Umbilical cord (tissue), 2 donors: ENCODE results near the gene ARNT2. TPM values are rescaled to one million over a fixed set of nuclear protein-coding genes. Genes with fewer than 3 reads are reported as not detected.
A peak's percentile ranks its signal among the peaks of the same experiment; 100 is the strongest.

ENCODE experiments used
- DNase-seq: peaks from one replicate; pipeline ENCODE4 v3.0.0-alpha.2; 2015; ENCODE audit warnings: low spot score
- total RNA-seq: library from RNA; depleted of rRNA; stranded (reverse); fragments of >200 nt; gene quantifications from one replicate; pipeline ENCODE4 v1.2.3, GENCODE V29; 2014; ENCODE audit warnings: low replicate concordance; ENCODE audit not compliant: insufficient read depth

The ARNT2 gene
- total RNA-seq, 1 donor from 2014 or later = 5.3 TPM

GRCh38 chr15:80594091-80594889 lies 190.1 kb downstream of the ARNT2 start:
- no peak for DNase-seq

DNA sequence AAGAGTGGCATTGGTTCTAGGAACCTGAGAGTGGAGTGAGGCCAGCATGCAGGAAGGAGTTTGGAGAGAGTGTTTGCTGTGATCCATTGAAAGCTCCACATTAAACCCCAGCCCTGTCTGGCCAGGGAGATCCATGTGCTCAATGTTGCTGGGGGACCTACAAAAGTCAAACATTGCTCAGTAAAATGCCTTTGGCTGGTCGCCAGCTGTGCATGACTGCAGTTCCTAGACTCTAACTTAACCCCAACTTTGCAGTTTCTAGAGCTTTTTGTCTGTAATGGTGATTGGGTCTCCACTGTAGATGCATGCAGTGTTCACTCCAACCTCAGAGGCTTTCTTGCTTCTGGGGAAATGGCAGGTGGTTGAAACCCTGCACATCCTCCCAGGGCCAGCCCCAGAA lies 191.2 kb downstream of the ARNT2 start:
- no peak for DNase-seq

DNA sequence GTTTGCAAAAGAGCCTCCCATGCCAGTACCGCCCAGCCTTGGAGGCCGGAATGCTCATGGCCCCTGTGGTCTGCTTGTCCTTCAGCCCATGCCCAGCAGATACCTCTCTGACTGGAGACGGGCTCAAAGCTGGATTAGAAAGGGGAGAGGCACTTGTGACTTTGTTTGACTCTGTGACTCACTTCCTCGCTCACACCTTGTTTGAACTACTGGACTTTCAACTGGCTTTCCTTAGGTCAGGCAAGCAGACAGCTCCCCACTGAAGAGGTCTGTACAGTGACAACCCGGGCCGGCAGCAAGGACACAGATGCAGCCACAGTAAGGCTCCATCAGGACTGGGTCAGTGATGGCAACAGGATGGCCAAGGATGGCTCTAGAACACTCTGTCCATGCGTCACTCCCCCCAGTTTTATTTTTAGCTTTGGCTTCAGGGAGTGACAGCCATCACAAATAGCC lies 192.4 kb downstream of the ARNT2 start:
- DNase-seq = no peak

DNA sequence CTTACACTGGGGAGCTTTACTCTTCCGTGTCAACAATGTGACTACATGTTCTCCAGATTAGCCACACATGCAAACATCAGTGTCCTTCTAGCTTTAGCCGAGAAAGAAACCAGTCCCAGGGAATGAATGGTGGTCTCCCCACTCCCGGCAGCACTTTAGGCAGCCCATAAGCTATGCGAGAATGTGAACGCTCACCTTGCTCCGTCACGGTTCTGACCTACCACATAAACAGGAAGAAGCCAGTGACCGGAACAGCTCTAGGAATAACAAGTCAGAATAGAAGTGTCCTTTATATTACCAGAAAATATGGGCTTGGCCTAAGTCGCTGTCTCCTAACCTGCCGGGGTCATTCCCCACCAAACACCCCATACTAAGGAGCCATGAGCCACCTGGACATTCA lies 192.9 kb downstream of the ARNT2 start:
- no peak for DNase-seq

GRCh38 chr15:80599359-80599758 lies 195.2 kb downstream of the ARNT2 start:
- DNase-seq = no peak

GRCh38 chr15:80600626-80601025 lies 196.4 kb downstream of the ARNT2 start:
- no peak for DNase-seq

GRCh38 chr15:80601256-80601655 lies 197.1 kb downstream of the ARNT2 start:
- no peak for DNase-seq

- no peak for DNase-seq
These were observed 200.7 kb downstream of the ARNT2 start for GRCh38 chr15:80604583-80605575.

- DNase-seq = no peak
These were observed 201.5 kb downstream of the ARNT2 start for GRCh38 chr15:80605591-80606150.

GRCh38 chr15:80606511-80607071 lies 202.4 kb downstream of the ARNT2 start:
- DNase-seq = no peak

DNA sequence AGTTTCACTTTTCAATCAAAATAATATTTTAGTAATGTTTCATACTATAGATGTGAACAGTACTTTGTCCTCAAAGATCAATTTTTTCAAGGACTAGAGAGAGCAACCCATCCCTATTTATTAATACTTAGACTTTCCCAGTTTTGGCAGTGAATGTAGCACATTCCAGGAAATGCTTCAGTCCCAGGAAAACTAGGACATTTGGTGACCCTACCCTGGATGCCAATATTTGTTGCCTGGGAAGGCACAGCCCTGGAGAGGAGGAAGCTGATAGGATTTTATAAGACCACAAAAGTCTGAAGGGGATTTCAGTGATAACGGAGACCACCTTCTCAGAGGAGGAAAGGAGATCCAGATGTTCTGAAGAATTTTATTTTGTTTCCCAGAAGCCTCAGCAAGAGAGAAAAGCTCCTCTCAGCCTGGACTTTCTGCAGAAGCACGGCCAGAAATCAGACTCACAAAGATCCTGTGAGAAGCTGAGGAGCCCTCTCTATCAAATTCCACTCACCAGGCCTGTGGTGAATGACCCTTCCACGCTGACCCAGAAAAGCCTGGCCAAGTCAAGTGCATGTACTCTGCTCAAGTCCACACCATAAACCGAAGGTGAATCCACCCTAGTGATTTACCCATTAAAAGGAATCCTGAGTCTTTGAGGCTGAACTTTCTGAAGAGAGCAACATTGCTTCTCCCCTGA lies 203.3 kb downstream of the ARNT2 start:
- DNase-seq = peak; percentile 6

- no peak for DNase-seq
These were observed 204.5 kb downstream of the ARNT2 start for GRCh38 chr15:80608688-80609087.

- DNase-seq = no peak
These were observed 204.9 kb downstream of the ARNT2 start for GRCh38 chr15:80609091-80609490.

DNA sequence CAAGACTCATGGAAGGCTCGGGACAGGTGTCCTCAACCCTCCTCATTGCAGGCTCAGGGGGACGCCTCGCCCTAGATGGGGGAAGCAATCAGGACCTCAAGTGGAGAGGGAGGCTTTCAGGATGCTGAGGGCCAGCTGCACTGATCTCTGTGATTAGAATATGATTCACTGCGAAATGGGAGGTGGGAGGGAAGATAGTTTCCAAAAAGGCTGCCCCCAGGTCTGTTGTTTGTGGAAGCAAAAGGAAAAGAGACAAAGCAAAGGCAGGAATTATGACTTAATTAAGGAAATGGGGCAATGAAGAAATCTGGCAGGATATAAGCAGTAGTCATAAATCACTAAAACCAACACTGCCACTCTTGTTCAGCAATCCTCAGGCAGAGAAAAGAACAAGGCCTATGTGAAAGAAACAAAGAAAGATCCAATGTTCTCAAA lies 205.3 kb downstream of the ARNT2 start:
- no peak for DNase-seq

- no peak for DNase-seq
These were observed 207.4 kb downstream of the ARNT2 start for GRCh38 chr15:80611543-80612080.

DNA sequence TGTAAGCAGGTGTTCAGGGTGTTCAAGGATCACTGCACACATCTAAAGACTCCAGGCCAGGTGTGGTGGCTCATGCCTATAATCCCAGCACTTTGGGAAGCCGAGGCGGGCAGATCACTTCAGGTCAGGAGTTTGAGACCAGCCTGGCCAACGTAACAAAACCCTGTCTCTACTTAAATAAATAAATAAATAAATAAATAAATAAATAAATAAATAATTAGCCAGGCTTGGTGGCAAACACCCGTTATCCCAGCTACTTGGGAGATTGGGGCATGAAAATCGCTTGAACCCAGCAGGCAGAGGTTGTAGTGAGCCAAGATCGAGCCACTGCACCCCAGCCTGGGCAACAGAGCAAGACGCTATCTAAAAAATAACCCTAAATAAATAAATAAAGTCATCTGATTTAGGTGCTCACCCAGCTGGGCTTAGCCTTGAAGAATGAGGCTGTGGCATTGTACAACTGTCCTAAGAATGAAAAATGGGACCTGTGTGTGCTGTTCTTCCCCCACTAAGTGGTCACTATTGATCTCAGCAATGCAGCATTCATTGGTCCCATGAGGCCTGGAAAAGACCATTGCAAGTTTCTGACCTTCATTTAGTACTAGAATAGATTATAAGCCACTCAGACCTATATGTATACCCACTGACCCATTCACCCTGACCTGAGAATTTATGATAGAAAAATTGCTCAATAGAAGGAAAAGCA lies 208.1 kb downstream of the ARNT2 start:
- DNase-seq = no peak

- DNase-seq = no peak
These were observed 209.7 kb downstream of the ARNT2 start for GRCh38 chr15:80613762-80614365.

DNA sequence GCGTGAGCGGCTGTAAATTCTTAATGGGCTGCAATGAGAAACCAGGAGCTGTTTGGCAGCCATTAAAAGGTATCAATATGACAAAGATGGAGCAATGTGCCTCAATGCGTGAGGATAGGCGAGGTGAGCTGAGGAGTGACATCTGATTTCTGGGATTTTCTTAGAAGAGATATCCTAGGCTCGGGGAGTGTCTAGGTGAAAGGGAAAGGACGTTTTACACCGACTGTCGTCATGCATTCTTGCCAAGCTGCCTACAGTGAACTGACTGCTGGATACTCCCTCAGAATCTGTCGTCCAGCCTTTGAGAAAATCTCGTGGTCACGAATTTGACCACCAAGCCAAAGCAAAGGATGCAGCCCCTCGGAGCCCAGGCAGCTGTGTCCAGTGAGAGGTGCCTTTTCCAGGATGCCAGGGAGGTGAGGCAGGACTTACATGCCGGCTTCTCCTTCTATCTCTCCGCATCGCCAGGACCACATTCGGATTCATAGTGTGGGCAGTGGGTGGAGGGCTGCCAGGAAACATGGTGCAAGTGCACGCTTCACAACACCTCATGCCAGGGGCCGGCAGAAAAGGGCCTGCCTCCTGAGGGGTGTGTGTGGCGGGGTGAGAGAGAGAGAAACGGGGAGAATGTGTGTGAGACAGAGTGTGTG lies 210.7 kb downstream of the ARNT2 start:
- DNase-seq = no peak

DNA sequence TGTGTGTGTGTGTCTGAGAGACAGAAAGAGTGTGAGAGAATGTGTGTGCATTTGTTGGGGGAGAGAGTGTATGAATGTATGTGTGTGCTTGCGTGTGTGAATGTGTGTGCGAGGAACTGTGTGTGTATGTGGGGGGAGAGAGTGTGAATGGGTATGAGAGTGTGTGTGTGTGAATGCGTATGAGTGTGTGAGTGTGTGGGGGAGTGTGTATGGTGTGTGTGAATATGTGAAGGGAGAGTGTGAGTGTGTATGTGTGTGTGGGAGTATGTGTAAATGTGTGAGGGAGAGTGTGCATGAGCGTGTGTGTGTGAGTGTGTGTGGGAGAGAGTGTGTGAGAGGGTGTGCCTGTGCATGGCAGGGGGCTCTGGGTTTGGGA lies 211.2 kb downstream of the ARNT2 start:
- no peak for DNase-seq
